Measurements from ENCODE around the gene LRTM2.

Gene LRTM2

DNA sequence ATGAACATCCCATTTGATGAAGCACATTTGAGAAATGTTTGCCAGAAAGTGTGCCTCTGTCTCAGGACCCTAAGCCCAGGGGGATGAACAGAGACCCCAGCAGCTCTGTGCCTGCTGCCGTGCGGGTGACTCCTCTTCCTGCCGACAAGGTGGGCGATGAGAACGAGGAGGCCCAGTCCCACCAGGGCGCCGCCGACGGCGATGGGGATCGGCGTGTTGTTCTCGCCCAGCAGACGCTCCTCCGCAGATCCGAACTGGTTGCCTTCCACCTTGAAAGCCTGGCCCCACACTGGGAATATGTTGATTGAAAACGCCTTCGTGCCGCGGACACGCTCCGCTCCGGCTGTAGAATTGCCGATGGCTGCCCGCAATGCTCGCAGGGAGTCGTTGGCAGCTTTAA is 44.1 kb downstream of the LRTM2 start:
- H3K36me3 ChIP-seq (ENCODE audit: low read depth) = no peaks in the 10 kb centered on the region
- peaks cover 48% of the 10 kb centered on the region for H3K27me3 ChIP-seq (ENCODE audit: insufficient read depth, poor library complexity, severe bottlenecking)
- H3K27ac ChIP-seq (ENCODE audit: poor library complexity, severe bottlenecking) = no peak overlapping the region
- no peak overlapping the region for H3K4me3 ChIP-seq (ENCODE audit: severe bottlenecking)
- H3K4me1 ChIP-seq (ENCODE audit: insufficient read depth, poor library complexity, severe bottlenecking) = no peaks in the 10 kb centered on the region
- no peaks in the 10 kb centered on the region for H3K9me3 ChIP-seq (ENCODE audit: severe bottlenecking)
- peak; percentile 70 for DNase-seq (ENCODE audit: low spot score)
- ATAC-seq (ENCODE audit: low read depth) = no peak
- TF ChIP-seq, protein P1, sequence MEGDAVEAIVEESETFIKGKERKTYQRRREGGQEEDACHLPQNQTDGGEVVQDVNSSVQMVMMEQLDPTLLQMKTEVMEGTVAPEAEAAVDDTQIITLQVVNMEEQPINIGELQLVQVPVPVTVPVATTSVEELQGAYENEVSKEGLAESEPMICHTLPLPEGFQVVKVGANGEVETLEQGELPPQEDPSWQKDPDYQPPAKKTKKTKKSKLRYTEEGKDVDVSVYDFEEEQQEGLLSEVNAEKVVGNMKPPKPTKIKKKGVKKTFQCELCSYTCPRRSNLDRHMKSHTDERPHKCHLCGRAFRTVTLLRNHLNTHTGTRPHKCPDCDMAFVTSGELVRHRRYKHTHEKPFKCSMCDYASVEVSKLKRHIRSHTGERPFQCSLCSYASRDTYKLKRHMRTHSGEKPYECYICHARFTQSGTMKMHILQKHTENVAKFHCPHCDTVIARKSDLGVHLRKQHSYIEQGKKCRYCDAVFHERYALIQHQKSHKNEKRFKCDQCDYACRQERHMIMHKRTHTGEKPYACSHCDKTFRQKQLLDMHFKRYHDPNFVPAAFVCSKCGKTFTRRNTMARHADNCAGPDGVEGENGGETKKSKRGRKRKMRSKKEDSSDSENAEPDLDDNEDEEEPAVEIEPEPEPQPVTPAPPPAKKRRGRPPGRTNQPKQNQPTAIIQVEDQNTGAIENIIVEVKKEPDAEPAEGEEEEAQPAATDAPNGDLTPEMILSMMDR (IDR thresholded peaks at IDR 0.05; ENCODE audit: poor library complexity, severe bottlenecking) = no peak

DNA sequence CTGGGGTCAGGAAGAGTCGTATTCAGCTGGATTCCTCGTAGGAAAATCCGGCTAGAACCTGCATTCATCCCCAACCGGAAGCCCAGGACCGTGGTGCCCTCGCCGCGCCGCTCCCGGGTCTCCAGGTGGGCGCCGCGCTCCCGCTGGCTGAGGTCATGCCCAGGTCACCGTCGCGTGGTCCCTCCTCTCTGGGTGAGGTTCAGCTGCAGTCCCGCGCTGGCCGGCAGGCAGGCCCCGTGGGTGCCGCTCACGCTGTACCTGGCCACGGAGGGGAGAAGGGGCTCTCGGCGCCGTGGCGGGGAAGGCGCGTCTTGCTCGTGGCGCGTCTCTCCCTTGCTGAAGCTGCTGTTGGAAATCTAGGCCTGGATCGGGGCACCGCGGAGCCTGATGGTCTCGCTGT is 44.5 kb downstream of the LRTM2 start:
- H3K4me1 ChIP-seq (ENCODE audit: insufficient read depth, poor library complexity, severe bottlenecking) = no peaks in the 10 kb centered on the region
- no peak overlapping the region for H3K27ac ChIP-seq (ENCODE audit: poor library complexity, severe bottlenecking)
- no peaks in the 10 kb centered on the region for H3K9me3 ChIP-seq (ENCODE audit: severe bottlenecking)
- DNase-seq (ENCODE audit: low spot score) (peak; percentile 65), ATAC-seq (ENCODE audit: low read depth) (no peak)
- H3K27me3 ChIP-seq (ENCODE audit: insufficient read depth, poor library complexity, severe bottlenecking) = peaks cover 44% of the 10 kb centered on the region
- no peak overlapping the region for H3K4me3 ChIP-seq (ENCODE audit: severe bottlenecking)
- TF ChIP-seq, protein P1 (IDR thresholded peaks at IDR 0.05; ENCODE audit: poor library complexity, severe bottlenecking) = no peak
- no peaks in the 10 kb centered on the region for H3K36me3 ChIP-seq (ENCODE audit: low read depth)

DNA sequence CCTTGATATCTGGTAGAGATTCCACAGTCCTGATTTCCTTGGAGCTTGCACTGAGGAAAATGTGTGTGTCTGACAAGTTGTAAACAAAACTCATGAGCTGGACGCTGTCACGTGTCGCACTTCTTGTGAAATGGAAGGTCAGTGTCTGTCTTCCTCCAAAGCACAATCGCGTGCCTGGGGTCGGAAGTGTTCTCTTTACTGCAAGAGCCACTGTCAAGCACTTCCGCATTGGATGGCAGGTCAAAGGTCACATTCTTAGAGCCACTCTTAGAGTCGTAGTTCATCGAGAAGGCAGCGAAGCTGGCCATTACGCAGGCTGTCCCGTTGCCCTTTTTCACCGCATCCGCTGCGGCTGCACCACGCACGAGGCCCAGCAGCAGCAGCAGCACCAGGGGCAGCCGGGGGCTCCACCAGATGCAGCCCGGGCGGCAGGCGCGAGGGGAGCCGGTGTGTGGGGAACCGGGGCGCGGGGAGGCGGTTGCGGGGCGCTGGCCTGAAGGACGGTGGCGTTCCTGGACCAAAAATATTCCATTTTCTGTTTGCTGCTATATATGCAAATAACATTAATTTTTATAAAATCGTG is 45.0 kb downstream of the LRTM2 start:
- no peaks in the 10 kb centered on the region for H3K4me1 ChIP-seq (ENCODE audit: insufficient read depth, poor library complexity, severe bottlenecking)
- TF ChIP-seq, protein P1 (IDR thresholded peaks at IDR 0.05; ENCODE audit: poor library complexity, severe bottlenecking) = no peak
- H3K9me3 ChIP-seq (ENCODE audit: severe bottlenecking) = no peaks in the 10 kb centered on the region
- H3K27ac ChIP-seq (ENCODE audit: poor library complexity, severe bottlenecking) = no peak overlapping the region
- DNase-seq (ENCODE audit: low spot score) (peak; percentile 48), ATAC-seq (ENCODE audit: low read depth) (no peak)
- no peak overlapping the region for H3K4me3 ChIP-seq (ENCODE audit: severe bottlenecking)
- H3K27me3 ChIP-seq (ENCODE audit: insufficient read depth, poor library complexity, severe bottlenecking) = peaks cover 44% of the 10 kb centered on the region
- H3K36me3 ChIP-seq (ENCODE audit: low read depth) = no peaks in the 10 kb centered on the region

DNA sequence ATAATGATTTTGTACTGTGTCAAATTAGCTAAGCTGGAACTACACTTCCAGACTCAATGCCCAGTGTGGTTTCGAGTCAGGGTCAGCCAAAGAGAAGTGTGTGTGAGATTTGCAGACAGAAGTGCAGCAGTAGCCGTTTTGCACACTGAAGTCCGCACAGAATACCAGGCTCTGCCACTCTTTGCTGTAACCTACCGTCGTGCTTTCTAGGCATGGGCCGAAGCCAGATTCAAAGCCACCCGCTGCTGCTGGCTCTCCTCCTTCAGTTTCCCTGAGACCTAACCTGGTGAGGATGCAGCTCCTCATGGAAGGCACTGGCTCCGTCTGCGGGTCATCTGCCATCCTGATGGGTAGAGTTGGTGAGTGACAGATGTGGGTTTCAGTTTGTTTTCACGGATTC is 48.8 kb downstream of the LRTM2 start:
- Histone ChIP-seq H3K4me1 (ENCODE audit: insufficient read depth, poor library complexity, severe bottlenecking) (no peaks in the 10 kb centered on the region), H3K9me3 (ENCODE audit: severe bottlenecking) (no peaks in the 10 kb centered on the region), H3K27ac (ENCODE audit: poor library complexity, severe bottlenecking) (no peak overlapping the region), H3K4me3 (ENCODE audit: severe bottlenecking) (no peak overlapping the region), H3K27me3 (ENCODE audit: insufficient read depth, poor library complexity, severe bottlenecking) (peaks cover 30% of the 10 kb centered on the region), H3K36me3 (ENCODE audit: low read depth) (no peaks in the 10 kb centered on the region)
- TF ChIP-seq, protein P1 (IDR thresholded peaks at IDR 0.05; ENCODE audit: poor library complexity, severe bottlenecking) = no peak
- ATAC-seq (ENCODE audit: low read depth) = no peak
- no peak for DNase-seq (ENCODE audit: low spot score)

DNA sequence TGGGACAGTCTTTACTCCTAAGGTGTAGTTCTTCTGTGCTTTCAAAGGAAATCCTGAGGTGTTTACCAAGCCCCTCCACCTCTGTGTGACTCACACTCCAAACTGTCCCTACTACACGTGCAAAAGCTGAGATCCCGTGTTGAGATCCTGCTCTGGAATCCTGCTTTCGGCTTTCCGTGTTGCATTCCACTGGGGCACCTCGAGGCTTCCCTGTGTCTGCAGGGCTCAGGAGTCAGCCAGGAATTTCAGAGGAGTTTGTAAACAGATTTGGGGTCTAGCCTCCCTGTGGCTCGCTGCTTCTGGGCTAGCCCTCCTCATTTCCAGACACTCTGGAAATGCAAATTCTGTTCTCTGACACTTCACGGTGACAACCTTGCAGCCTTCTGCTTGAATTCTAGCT is 49.7 kb downstream of the LRTM2 start:
- Histone ChIP-seq H3K36me3 (ENCODE audit: low read depth) (no peaks in the 10 kb centered on the region), H3K9me3 (ENCODE audit: severe bottlenecking) (no peaks in the 10 kb centered on the region), H3K4me3 (ENCODE audit: severe bottlenecking) (no peak overlapping the region), H3K27ac (ENCODE audit: poor library complexity, severe bottlenecking) (no peak overlapping the region), H3K27me3 (ENCODE audit: insufficient read depth, poor library complexity, severe bottlenecking) (peaks cover 37% of the 10 kb centered on the region), H3K4me1 (ENCODE audit: insufficient read depth, poor library complexity, severe bottlenecking) (no peaks in the 10 kb centered on the region)
- TF ChIP-seq, protein P1 (IDR thresholded peaks at IDR 0.05; ENCODE audit: poor library complexity, severe bottlenecking) = no peak
- peak; percentile 19 for DNase-seq (ENCODE audit: low spot score)
- no peak for ATAC-seq (ENCODE audit: low read depth)

Measured in RWPE2 (cell line).